ENCODE measurements around the gene TRIM7.
"Not testable (repeated sequence)": the region's sequence is repeated elsewhere in the genome, so short reads cannot be mapped to it uniquely, and the experiment has no call there.

Gene TRIM7

GRCh38 chr5:181164076-181164952 lies 40.7 kb downstream of the TRIM7 start:
- Histone ChIP-seq H3K79me2 (ENCODE audit: insufficient read depth, low read length) (no peaks in the 10 kb centered on the region), H3K4me1 (ENCODE audit: insufficient read depth, low read length, poor library complexity, severe bottlenecking) (peaks cover 4% of the 10 kb centered on the region), H3K27me3 (ENCODE audit: insufficient read depth, low read length, poor library complexity, severe bottlenecking) (no peaks in the 10 kb centered on the region), H3K9ac (ENCODE audit: low read depth, low read length, poor library complexity, severe bottlenecking) (no peak overlapping the region), H3K4me3 (ENCODE audit: low read length, poor library complexity, severe bottlenecking) (no peak overlapping the region), H3K4me2 (ENCODE audit: low read depth, low read length, poor library complexity, severe bottlenecking) (no peak overlapping the region), H3K36me3 (ENCODE audit: insufficient read depth, low read length) (no peaks in the 10 kb centered on the region), H3K9me3 (ENCODE audit: insufficient read depth, low read depth, low read length) (no peaks in the 10 kb centered on the region), H2AFZ (ENCODE audit: low read length) (no peak overlapping the region), H4K20me1 (ENCODE audit: insufficient read depth, low read length, poor library complexity, severe bottlenecking) (no peaks in the 10 kb centered on the region), H3F3A (ENCODE audit: low read depth) (no peaks in the 10 kb centered on the region), H3K9me2 (replicated peaks; ENCODE audit: low read depth, low read length) (no peaks in the 10 kb centered on the region)
- TF ChIP-seq EZH2phosphoT487 (IDR thresholded peaks at IDR 0.05; ENCODE audit: borderline replicate concordance) (no peak), CTCF (conservative IDR thresholded peaks at IDR 0.05; ENCODE audit: low read length) (no peak)

- H3K4me3 ChIP-seq (ENCODE audit: low read length, poor library complexity, severe bottlenecking) = no peak overlapping the region
- no peak overlapping the region for H3K9ac ChIP-seq (ENCODE audit: low read depth, low read length, poor library complexity, severe bottlenecking)
Measured at GRCh38 chr5:181163487-181164075, 41.4 kb downstream of the TRIM7 start.

GRCh38 chr5:181161534-181162175 lies 43.3 kb downstream of the TRIM7 start:
- Histone ChIP-seq H3K4me3 (ENCODE audit: low read length, poor library complexity, severe bottlenecking) (no peak overlapping the region), H3K4me2 (ENCODE audit: low read depth, low read length, poor library complexity, severe bottlenecking) (no peak overlapping the region)
- no peak for TF ChIP-seq CTCF (conservative IDR thresholded peaks at IDR 0.05; ENCODE audit: low read length)
- TF ChIP-seq EZH2phosphoT487 (IDR thresholded peaks at IDR 0.05; ENCODE audit: borderline replicate concordance) = no peak

More at GRCh38 chr5:181163487-181164075, 41.4 kb downstream of the TRIM7 start:
- H3K9me2 ChIP-seq (replicated peaks; ENCODE audit: low read depth, low read length) = no peaks in the 10 kb centered on the region
- no peaks in the 10 kb centered on the region for H3K79me2 ChIP-seq (ENCODE audit: insufficient read depth, low read length)
- no peaks in the 10 kb centered on the region for H3K9me3 ChIP-seq (ENCODE audit: insufficient read depth, low read depth, low read length)
- no peak overlapping the region for H3K4me2 ChIP-seq (ENCODE audit: low read depth, low read length, poor library complexity, severe bottlenecking)
- H2AFZ ChIP-seq (ENCODE audit: low read length) = no peak overlapping the region
- H4K20me1 ChIP-seq (ENCODE audit: insufficient read depth, low read length, poor library complexity, severe bottlenecking) = no peaks in the 10 kb centered on the region
- H3F3A ChIP-seq (ENCODE audit: low read depth) = no peaks in the 10 kb centered on the region
- peaks cover 4% of the 10 kb centered on the region for H3K4me1 ChIP-seq (ENCODE audit: insufficient read depth, low read length, poor library complexity, severe bottlenecking)
- no peak for TF ChIP-seq EZH2phosphoT487 (IDR thresholded peaks at IDR 0.05; ENCODE audit: borderline replicate concordance)
- TF ChIP-seq CTCF (conservative IDR thresholded peaks at IDR 0.05; ENCODE audit: low read length) = no peak
- no peaks in the 10 kb centered on the region for H3K27me3 ChIP-seq (ENCODE audit: insufficient read depth, low read length, poor library complexity, severe bottlenecking)
- H3K36me3 ChIP-seq (ENCODE audit: insufficient read depth, low read length) = no peaks in the 10 kb centered on the region

GRCh38 chr5:181160755-181161533 lies 44.1 kb downstream of the TRIM7 start:
- not testable (repeated sequence) for H3K9me2 ChIP-seq (replicated peaks; ENCODE audit: low read depth, low read length); H3K4me2 ChIP-seq (ENCODE audit: low read depth, low read length, poor library complexity, severe bottlenecking); H3K79me2 ChIP-seq (ENCODE audit: insufficient read depth, low read length); H3K36me3 ChIP-seq (ENCODE audit: insufficient read depth, low read length); H4K20me1 ChIP-seq (ENCODE audit: insufficient read depth, low read length, poor library complexity, severe bottlenecking); H3F3A ChIP-seq (ENCODE audit: low read depth); H3K9ac ChIP-seq (ENCODE audit: low read depth, low read length, poor library complexity, severe bottlenecking); H2AFZ ChIP-seq (ENCODE audit: low read length); H3K4me3 ChIP-seq (ENCODE audit: low read length, poor library complexity, severe bottlenecking); H3K4me1 ChIP-seq (ENCODE audit: insufficient read depth, low read length, poor library complexity, severe bottlenecking); H3K27me3 ChIP-seq (ENCODE audit: insufficient read depth, low read length, poor library complexity, severe bottlenecking); H3K9me3 ChIP-seq (ENCODE audit: insufficient read depth, low read depth, low read length)

More at GRCh38 chr5:181161534-181162175, 43.3 kb downstream of the TRIM7 start:
- Histone ChIP-seq H2AFZ (ENCODE audit: low read length) (no peak overlapping the region), H3K9me2 (replicated peaks; ENCODE audit: low read depth, low read length) (no peaks in the 10 kb centered on the region), H3K4me1 (ENCODE audit: insufficient read depth, low read length, poor library complexity, severe bottlenecking) (no peaks in the 10 kb centered on the region), H3K79me2 (ENCODE audit: insufficient read depth, low read length) (no peaks in the 10 kb centered on the region), H3K36me3 (ENCODE audit: insufficient read depth, low read length) (no peaks in the 10 kb centered on the region), H3K9ac (ENCODE audit: low read depth, low read length, poor library complexity, severe bottlenecking) (no peak overlapping the region), H3F3A (ENCODE audit: low read depth) (no peaks in the 10 kb centered on the region), H3K9me3 (ENCODE audit: insufficient read depth, low read depth, low read length) (no peaks in the 10 kb centered on the region), H4K20me1 (ENCODE audit: insufficient read depth, low read length, poor library complexity, severe bottlenecking) (no peaks in the 10 kb centered on the region), H3K27me3 (ENCODE audit: insufficient read depth, low read length, poor library complexity, severe bottlenecking) (no peaks in the 10 kb centered on the region)
